Prostate gland (tissue), 2 donors: ENCODE measurements around the gene SNPH.

Source experiments
- CTCF ChIP-seq, 4 experiments: fragments of 200-600 bp in 2 of 4; fragments of 450-650 bp in 2 of 4; sonication (generic) in 2 of 4; IDR thresholded peaks; 1 replicate in 3 of 4; 2 replicates in 1 of 4; pipeline ENCODE4 v1.5.1; 2016 to 2019; ENCODE audit warnings: antibody characterized with exemption in 4 of 4, mild to moderate bottlenecking in 2 of 4, moderate library complexity in 2 of 4
- POLR2AphosphoS5 ChIP-seq: sonication (generic); formaldehyde crosslinking; IDR thresholded peaks from one replicate; pipeline ENCODE4 v1.6.1; 2017; ENCODE audit warnings: antibody characterized with exemption

- TF ChIP-seq CTCF (IDR thresholded peaks at IDR 0.05) (no peak), POLR2AphosphoS5 (no peak)
These were observed 30.8 kb downstream of the SNPH start for GRCh38 chr20:1296922-1297321.
